ENCODE results near the gene PSRC1.

PSRC1 gene

DNA sequence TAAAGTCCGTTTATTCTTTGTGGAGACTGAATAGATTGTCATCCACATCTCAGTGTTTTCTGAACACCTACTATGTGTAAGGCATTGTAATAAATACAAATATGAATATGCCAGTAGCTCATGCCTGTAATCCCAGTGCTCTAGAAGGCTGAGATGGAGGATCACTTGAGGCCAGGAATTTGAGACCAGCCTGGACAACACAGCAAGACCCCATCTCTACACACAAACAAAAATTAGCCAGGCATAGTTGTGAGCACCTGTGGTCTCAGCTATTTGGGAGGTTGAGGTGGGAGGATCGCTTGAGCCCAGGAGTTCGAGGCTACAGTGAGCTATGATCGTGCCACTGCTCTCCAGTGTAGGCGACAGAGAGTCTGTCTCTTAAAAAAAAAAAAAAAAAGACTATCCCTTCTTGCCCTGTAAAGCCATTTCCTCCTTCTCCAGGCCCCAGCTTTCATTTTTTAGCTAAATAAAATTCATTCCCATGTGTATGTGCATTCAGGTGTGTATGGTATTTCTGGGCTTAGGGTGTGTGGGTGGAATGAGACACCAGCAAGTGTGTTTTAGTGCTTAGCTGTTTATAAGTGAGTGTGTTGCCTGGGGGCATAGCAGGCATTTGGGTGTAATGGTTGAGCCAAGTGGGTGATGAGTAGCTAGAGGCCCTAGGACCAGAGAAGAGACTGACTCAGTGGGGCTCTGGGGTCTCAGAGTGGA lies 25.8 kb downstream of the PSRC1 start:
- DNase-seq = no peak

DNA sequence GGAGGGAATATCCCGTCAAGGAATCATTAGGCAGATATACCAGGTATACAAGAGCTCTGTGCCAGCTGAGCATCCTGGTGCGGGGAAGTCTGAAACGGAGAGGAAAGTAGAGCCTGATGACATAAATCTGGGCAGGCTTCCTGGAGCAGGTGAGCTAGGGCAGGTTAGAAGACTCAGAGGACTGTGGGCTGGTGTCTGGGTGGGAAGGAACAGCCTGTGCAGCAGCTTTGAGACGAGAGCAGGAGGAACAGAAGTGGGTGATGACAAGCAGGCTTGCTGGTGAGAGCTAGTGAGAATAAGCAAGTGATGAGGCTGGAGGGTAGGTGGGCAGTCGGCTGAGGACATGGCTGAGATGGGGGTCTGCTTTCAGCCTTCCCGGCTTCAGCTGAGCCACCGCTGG lies 26.9 kb downstream of the PSRC1 start:
- no peak for DNase-seq

- no peak for DNase-seq
Measured at GRCh38 chr1:109255678-109256077, 27.3 kb downstream of the PSRC1 start.

GRCh38 chr1:109255097-109255651 lies 27.8 kb downstream of the PSRC1 start:
- DNase-seq = no peak

- DNase-seq = no peak
Measured at GRCh38 chr1:109254621-109255096, 28.3 kb downstream of the PSRC1 start.

- no peak for DNase-seq
Measured at GRCh38 chr1:109253803-109254620, 28.9 kb downstream of the PSRC1 start.

- DNase-seq = no peak
Measured at GRCh38 chr1:109252893-109253802, 29.8 kb downstream of the PSRC1 start.

DNA sequence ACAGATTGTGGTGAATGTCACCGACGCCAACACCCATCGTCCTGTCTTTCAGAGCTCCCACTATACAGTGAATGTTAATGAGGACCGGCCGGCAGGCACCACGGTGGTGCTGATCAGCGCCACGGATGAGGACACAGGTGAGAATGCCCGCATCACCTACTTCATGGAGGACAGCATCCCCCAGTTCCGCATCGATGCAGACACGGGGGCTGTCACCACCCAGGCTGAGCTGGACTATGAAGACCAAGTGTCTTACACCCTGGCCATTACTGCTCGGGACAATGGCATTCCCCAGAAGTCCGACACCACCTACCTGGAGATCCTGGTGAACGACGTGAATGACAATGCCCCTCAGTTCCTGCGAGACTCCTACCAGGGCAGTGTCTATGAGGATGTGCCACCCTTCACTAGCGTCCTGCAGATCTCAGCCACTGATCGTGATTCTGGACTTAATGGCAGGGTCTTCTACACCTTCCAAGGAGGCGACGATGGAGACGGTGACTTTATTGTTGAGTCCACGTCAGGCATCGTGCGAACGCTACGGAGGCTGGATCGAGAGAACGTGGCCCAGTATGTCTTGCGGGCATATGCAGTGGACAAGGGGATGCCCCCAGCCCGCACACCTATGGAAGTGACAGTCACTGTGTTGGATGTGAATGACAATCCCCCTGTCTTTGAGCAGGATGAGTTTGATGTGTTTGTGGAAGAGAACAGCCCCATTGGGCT lies 30.6 kb downstream of the PSRC1 start:
- no peak for DNase-seq

DNA sequence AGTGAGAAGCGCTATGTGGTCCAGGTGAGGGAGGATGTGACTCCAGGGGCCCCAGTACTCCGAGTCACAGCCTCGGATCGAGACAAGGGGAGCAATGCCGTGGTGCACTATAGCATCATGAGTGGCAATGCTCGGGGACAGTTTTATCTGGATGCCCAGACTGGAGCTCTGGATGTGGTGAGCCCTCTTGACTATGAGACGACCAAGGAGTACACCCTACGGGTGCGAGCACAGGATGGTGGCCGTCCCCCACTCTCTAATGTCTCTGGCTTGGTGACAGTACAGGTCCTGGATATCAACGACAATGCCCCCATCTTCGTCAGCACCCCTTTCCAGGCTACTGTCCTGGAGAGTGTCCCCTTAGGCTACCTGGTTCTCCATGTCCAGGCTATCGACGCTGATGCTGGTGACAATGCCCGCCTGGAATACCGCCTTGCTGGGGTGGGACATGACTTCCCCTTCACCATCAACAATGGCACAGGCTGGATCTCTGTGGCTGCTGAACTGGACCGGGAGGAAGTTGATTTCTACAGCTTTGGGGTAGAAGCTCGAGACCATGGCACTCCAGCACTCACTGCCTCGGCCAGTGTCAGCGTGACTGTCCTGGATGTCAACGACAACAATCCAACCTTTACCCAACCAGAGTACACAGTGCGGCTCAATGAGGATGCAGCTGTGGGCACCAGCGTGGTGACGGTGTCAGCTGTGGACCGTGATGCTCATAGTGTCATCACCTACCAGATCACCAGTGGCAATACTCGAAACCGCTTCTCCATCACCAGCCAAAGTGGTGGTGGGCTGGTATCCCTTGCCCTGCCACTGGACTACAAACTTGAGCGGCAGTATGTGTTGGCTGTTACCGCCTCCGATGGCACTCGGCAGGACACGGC lies 31.4 kb downstream of the PSRC1 start:
- DNase-seq = no peak

DNA sequence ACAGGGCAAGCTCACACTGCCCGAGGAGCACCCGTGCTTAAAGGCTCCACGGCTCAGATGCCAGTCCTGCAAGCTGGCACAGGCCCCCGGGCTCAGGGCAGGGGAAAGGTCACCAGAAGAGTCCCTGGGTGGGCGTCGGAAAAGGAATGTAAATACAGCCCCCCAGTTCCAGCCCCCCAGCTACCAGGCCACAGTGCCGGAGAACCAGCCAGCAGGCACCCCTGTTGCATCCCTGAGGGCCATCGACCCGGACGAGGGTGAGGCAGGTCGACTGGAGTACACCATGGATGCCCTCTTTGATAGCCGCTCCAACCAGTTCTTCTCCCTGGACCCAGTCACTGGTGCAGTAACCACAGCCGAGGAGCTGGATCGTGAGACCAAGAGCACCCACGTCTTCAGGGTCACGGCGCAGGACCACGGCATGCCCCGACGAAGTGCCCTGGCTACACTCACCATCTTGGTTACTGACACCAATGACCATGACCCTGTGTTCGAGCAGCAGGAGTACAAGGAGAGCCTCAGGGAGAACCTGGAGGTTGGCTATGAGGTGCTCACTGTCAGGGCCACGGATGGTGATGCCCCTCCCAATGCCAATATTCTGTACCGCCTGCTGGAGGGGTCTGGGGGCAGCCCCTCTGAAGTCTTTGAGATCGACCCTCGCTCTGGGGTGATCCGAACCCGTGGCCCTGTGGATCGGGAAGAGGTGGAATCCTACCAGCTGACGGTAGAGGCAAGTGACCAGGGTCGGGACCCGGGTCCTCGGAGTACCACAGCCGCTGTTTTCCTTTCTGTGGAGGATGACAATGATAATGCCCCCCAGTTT lies 32.3 kb downstream of the PSRC1 start:
- DNase-seq = no peak

GRCh38 chr1:109249654-109250401 lies 33.1 kb downstream of the PSRC1 start:
- DNase-seq = no peak

GRCh38 chr1:109248797-109249629 lies 33.9 kb downstream of the PSRC1 start, which contains the start of gene CELSR2:
Gene CELSR2, plus strand, starts transcription at chr1:109249539. Its CDS starts 541 bp downstream, at chr1:109250080.
- peak; percentile 35 to 42 for DNase-seq

- no peak for DNase-seq
Measured at GRCh38 chr1:109248444-109248796, 34.5 kb downstream of the PSRC1 start.

DNA sequence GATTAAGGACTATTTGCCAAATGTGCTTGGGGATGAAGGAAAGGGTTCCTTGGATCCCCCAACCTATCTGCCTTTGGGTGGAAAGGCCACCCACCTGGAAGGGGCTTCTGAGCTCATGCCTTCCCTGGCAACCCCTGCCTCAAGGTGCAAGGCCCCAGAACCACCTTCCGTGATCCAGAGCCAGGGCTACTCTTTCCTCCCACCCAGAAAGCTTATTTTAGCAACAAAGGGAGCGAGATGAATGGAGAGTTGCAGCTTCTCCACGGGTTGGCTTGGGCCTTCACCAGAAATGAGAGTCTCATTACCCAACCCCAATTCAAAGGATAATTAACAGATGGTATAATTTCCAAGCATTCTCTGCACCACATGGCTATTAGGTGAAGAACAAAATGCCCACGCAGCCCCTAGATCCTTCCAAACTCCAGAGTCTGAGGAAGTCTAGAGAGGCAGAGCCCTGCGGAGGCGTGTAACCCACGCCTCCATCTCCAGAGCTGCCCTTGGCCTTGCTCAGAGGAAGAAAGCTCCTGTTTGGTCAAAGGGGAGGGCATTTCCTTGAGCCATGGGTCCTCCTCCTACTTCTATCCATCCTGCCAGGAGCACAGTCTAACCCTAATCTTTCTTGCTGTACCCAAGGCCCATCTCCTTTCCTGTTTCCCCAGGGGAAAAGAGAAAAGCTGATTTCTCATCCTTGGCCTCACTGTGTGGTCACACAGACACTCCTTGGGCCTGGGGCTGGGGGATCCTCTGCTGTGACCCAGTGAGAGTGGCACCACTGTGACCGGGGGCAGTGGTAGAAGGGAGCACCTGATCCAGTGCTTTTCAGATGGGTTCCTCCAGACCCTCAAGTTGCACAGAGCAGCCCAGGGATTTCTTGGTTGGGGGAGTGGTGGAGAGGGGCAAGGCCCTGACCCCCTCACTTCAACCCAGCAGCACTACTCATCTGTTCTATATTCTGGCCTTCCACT lies 35.3 kb downstream of the PSRC1 start:
- no peak for DNase-seq

DNA sequence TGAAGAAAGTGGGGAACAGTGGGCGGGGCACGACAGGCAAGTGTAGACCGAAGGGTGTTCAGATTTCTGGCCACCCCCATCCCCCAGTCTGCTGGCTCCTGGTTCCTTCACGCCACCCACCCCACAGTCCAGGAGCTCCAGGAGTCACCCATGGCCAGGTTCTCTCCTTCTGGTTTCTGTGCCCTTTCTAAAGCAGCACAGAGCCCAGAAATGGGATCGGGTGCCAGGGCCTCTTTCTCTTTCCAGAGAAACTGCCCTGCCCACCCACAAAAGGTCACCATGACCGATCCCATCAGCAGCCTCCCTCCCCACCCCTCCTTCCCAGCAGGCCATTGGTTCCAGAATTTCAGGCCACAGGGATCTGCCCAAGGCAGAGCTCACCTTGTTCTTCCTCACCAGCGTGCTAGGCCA lies 36.8 kb downstream of the PSRC1 start:
- DNase-seq = no peak

DNA sequence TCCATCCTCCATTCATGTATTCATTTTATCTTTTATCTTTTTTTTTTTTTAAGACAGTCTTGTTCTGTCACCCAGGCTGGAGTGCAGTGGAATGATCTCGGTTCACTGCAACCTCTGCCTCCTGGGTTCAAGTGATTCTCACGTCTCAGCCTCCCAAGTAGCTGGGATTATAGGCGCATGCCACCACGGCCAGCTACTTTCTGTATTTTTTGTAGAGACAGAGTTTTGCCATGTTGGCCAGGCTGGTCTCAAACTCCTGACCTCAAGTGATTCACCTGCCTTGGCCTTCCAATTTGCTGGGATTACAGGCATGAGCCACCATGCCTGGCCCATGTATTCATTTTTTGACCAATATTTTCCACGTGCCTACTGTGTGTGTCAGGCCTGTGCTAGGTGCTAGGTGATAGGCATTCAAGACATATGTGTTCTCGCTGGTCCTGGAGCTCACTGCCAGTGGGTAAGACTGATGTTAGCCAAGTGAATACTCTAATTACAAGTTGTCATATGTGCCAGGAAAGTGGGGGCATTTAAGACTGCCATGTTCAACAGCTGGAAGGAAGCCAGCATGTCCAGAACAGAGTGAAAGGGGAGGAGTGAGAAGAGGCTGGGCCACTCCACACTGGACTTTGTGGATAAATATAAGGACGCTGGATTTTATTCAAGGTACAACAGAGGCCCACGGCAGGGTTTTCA lies 38.9 kb downstream of the PSRC1 start:
- no peak for DNase-seq
